ENCODE results near the gene SUSD3.

GRCh38 chr9:93129691-93130500 lies 71.4 kb downstream of the SUSD3 start:
- TF ChIP-seq CTCF (IDR thresholded peaks at IDR 0.05; ENCODE audit: extremely low read depth in 1 of 2, insufficient read depth in 1 of 2, low read depth in 1 of 2, low read length in 2 of 2) (no peak), POLR2A (IDR thresholded peaks at IDR 0.05; ENCODE audit: low read depth, low read length) (no peak), POLR2AphosphoS5 (IDR thresholded peaks at IDR 0.05; ENCODE audit: insufficient read depth, low read depth, low read length) (no peak)

All from endothelial cell of umbilical vein (primary cell).